ENCODE measurements around the gene CDH23. TPM values are rescaled to one million over a fixed set of nuclear protein-coding genes. Genes with fewer than 3 reads are reported as not detected.

Gene CDH23
- total and polyA plus RNA-seq, 9 of the 15 experiments (the other 6 are each of a cell fraction or from before 2014, with no cell fraction given), result 0.18 to 1.2 (median 0.47) TPM

DNA sequence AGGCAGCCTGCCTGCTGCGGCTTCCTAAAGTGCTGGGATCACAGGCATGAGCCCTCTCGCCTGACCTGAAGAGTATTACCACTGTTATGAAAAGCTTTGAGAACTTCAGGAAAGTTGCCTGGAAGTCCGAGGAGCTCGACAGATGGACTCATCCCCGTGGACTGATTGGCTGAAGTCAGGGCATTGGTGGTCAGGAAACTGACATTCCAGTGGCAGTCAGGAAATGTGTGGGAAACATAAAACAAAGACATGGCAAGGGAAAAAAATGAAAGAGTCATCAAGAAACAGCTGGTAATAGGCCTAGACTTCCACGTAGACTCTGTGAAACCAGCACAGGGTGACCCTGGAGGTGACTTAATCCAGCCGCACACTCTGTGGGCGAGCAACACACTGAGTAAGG, 123.3 kb downstream of the CDH23 start:
- Histone ChIP-seq H3K4me2 (ENCODE audit: insufficient read depth, low read length) (no peak overlapping the region), H4K20me1 (replicated peaks; ENCODE audit: control insufficient read depth, insufficient read depth, low read length) (peaks cover 13% of the 10 kb centered on the region), H3K9ac (ENCODE audit: insufficient read depth in 1 of 2, low read depth in 2 of 2, low read length in 2 of 2) (no peak overlapping the region), H3K4me3 (no peak overlapping the region), H3K79me2 (ENCODE audit: control insufficient read depth, insufficient read depth, low read length) (no peaks in the 10 kb centered on the region), H3K36me3 (ENCODE audit: control insufficient read depth, insufficient read depth, low read length) (no peaks in the 10 kb centered on the region), H3K9me1 (ENCODE audit: control insufficient read depth, insufficient read depth, low read length) (no peaks in the 10 kb centered on the region), H3K9me3 (replicated peaks; ENCODE audit: control insufficient read depth, insufficient read depth, low read depth, low read length) (no peaks in the 10 kb centered on the region), H3K27me3 (ENCODE audit: control insufficient read depth in 2 of 2, insufficient read depth in 2 of 2, low read length in 2 of 2) (peaks cover 43 to 78% of the 10 kb centered on the region in 2 experiments), H3K27ac (ENCODE audit: extremely low read depth, low read depth, low read length) (no peak overlapping the region), H2AFZ (ENCODE audit: low read depth, low read length) (no peak overlapping the region), H3K4me1 (replicated peaks in 1 of 2; ENCODE audit: control insufficient read depth in 2 of 2, insufficient read depth in 2 of 2, low read length in 2 of 2) (no peaks in the 10 kb centered on the region)
- POLR2A ChIA-PET, result no interaction called here
- no TSS peak for BruUV-seq (replicated peaks)
- in situ Hi-C loops (cut with MboI), result no loop called here
- DNase-seq (ENCODE audit: extremely low read depth in 1 of 4, low spot score in 3 of 4) (no peak), ATAC-seq (no peak), FAIRE-seq (no peak)
- CTCF ChIA-PET (ENCODE audit: low intra/inter-chr PET ratio), result no interaction called here
- 15% methylated on average over 8 of the region's 8 CpGs for WGBS (ENCODE audit: insufficient coverage, low coverage, missing lambda C conversion rate)
- intact Hi-C loops (cut with micrococcal nuclease), result no loop called here
- no peak for TF ChIP-seq MAZ (CRISPR knock-in tag; conservative IDR thresholded peaks at IDR 0.05 in 1 of 2, IDR thresholded peaks at IDR 0.05 in 1 of 2)
- no peak for TF ChIP-seq ZNF395 (CRISPR knock-in tag; IDR thresholded peaks at IDR 0.05)
- TF ChIP-seq GTF3C2 (IDR thresholded peaks at IDR 0.05; ENCODE audit: borderline replicate concordance, extremely low read depth, insufficient read length), result no peak
- TF ChIP-seq ZNF445 (CRISPR knock-in tag; IDR thresholded peaks at IDR 0.05; ENCODE audit: low read depth), result no peak
- TF ChIP-seq ZNF436 (CRISPR knock-in tag; IDR thresholded peaks at IDR 0.05), result no peak
- TF ChIP-seq HCFC1 (IDR thresholded peaks at IDR 0.05; ENCODE audit: low read depth, low read length), result no peak
- TF ChIP-seq ZNF740 (CRISPR knock-in tag; IDR thresholded peaks at IDR 0.05), result no peak
- no peak for TF ChIP-seq ZNF740 (tag; IDR thresholded peaks at IDR 0.05)
- no peak for TF ChIP-seq KDM2B (CRISPR knock-in tag; IDR thresholded peaks at IDR 0.05)
- TF ChIP-seq, protein P1, sequence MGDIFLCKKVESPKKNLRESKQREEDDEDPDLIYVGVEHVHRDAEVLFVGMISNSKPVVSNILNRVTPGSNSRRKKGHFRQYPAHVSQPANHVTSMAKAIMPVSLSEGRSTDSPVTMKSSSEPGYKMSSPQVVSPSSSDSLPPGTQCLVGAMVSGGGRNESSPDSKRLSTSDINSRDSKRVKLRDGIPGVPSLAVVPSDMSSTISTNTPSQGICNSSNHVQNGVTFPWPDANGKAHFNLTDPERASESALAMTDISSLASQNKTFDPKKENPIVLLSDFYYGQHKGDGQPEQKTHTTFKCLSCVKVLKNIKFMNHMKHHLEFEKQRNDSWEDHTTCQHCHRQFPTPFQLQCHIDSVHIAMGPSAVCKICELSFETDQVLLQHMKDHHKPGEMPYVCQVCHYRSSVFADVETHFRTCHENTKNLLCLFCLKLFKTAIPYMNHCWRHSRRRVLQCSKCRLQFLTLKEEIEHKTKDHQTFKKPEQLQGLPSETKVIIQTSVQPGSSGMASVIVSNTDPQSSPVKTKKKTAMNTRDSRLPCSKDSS (IDR thresholded peaks at IDR 0.05; ENCODE audit: low read depth, partially characterized antibody), result no peak
- TF ChIP-seq ZNF512 (tag; IDR thresholded peaks at IDR 0.05), result no peak
- TF ChIP-seq BDP1 (IDR thresholded peaks at IDR 0.05; ENCODE audit: insufficient read depth, insufficient read length), result no peak
